Activated CD4-positive, CD25-positive, alpha-beta regulatory T cell (primary cell): Measurements from ENCODE around the gene TMEM17.

ENCODE experiments used
- DNase-seq, 4 experiments: peaks; one replicate each; lab custom pipeline; 2025; lab: John Stamatoyannopoulos, UW

TMEM17 gene

DNA sequence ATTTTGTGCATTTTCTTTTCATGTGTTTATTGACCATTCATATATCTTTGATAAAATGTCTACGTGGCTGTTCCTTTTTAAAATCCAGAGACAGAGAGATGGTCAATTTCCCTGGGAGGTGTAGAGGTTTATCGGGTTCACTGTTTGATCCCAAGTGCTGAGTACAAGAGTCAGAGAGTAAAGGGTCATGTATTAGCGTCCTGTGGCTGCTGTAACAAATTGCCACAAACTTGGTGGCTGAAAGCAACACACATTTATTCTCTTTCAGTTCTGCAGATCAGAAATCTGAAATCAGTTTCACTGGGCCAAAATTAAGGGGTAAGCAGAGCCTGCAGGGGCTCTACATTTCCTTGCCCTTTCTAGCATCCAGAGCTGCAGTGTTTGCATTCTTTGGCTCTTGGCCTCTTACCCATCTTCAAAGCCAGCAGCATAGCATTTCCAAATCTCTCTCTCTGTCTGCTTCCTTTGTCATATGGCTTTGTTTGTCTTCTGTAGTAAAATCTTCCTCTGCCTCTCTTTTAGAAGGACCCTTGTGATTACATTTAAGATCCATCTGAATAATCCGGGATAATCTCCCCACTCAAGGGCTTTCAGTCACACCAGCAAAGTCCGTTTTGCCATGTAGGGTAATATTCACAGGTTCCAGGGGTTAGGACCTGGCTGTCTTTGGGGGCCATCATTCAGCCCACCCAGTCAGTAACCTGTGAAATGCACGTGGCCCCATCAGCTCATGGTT lies 49.9 kb downstream of the TMEM17 start:
- no peak for DNase-seq

DNA sequence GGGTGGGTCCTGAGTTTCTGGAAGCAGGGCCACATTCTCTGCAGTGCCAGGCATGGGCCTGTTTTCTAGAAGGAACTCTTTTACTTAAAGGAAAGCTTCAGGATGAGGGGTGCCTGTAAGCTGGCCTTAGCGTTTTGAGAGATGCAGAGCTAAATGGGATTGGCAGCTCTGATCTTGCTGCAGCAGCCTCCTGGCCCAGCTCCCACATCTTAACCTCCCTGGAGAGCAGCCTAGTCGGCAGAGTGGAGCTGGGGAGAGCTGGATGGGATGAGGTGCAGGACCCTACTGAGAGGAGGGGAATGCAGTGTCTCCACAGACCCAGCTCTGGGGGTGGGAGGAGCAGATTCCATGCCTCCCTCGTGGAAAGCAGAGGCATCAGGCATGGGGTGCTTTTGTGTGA lies 52.0 kb downstream of the TMEM17 start:
- no peak for DNase-seq

DNA sequence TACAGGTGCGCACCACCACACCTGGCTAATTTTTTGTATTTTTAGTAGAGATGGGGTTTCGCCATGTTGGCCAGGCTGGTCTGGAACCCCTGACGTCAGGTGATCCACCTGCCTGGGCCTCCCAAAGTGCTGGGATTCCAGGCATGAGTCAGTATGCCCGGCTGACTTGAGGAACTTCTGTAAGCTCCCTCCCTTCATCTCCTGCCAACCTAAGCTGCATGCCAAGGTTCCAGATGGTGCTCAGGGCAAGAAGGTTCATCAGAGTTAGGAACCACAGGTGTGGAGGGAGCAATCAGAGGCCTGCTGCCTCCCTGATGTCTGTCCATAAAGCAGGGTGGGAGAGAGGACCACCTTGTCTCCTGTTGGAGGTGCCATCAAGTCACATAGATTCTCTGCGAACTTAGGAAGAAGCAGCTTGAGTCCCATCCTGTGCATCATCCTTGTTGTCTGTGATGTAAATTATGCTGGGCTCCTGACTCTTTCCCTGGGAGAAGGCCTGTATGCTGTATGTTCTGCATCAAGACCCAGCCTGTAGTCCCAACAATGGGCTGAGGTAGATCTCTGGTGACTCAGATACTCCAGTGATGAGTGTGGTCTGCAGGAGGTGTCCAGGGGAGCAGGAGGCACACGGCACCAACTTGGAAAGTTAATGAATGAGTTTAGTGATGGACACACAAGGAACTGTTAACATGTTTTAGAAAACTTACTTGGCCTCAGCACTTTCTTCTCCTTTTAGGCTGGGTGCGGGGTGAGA lies 53.1 kb downstream of the TMEM17 start:
- DNase-seq, result no peak

- no peak for DNase-seq
Measured at GRCh38 chr2:62450716-62451191, 55.2 kb downstream of the TMEM17 start.
